Stimulated activated CD4-positive, alpha-beta T cell treated with anti-CD3 and anti-CD28 coated beads, Interleukin-1b, Interleukin-23, amount 100 ng/mL, for 1 hour (primary cell): ENCODE measurements around the gene CFAP54.

Experiments used
- DNase-seq, 2 donors: peaks; one replicate each; pipeline ENCODE4 v3.0.0-alpha.2; 2020; ENCODE audit warnings: low read depth in 2 of 2

CFAP54 gene

GRCh38 chr12:96743606-96744005, 254.2 kb downstream of the CFAP54 start:
- DNase-seq, result no peak

DNA sequence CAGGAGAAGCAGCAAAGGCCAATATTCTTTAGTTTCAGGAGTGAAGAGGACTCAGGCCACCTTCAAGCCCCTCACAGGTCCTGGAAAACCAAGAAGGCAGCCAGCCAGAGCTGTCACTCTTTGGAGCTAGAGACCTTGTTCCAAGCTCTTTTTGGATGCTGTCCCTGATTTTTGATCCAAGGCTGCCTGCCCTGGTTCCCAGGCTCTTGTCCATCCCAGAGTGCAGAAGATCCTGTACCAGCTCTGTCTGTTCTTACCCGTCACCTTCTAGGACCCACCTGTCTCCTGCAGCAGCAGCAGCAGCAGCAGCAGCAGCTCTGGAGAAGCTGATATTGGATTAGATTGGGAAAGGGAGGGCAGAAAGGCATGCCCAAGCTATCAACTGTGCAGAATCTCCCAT, 260.6 kb downstream of the CFAP54 start:
- no peak for DNase-seq

- no peak for DNase-seq
These were observed 262.2 kb downstream of the CFAP54 start for GRCh38 chr12:96751626-96752025.

- no peak for DNase-seq
These were observed 262.8 kb downstream of the CFAP54 start for GRCh38 chr12:96752211-96752610.

DNA sequence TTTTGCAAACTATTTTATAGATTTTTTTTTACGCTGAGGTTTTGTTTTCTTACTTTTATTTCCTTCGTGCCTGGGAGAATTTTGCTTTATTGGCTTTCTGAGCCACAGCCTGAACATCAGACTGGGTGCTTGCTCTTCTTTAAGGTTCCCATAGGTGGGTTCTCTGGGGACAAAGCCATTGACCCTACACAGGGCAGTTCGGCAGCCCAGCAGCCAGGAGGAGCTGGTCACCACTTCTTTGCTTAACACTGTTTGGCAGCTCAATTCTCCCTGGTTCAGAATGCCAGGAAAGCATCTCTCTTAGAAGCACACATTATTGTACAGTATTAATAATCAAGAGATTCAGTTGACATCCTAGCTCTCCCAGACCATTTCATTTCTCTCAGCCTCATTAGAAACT, 276.9 kb downstream of the CFAP54 start:
- DNase-seq, result no peak

DNA sequence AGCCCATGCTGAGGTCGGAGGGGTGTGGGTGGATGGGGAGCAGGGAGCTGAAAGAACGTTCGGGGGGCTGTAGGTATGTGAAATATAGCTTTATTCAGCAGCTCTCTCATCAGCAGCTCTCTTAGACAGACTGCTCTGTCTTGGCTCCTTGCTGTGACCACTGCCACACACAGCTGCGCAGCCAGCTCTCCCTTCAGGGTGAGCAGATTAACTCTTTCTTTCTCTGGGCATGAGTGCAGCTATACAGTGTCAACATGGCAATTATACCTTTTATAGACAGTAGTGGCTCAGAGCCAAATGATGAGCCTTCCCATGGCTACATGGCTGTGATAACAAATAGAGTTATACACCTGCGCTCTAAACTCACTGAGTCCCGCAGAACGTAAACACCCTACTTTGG, 280.0 kb downstream of the CFAP54 start:
- no peak for DNase-seq

DNA sequence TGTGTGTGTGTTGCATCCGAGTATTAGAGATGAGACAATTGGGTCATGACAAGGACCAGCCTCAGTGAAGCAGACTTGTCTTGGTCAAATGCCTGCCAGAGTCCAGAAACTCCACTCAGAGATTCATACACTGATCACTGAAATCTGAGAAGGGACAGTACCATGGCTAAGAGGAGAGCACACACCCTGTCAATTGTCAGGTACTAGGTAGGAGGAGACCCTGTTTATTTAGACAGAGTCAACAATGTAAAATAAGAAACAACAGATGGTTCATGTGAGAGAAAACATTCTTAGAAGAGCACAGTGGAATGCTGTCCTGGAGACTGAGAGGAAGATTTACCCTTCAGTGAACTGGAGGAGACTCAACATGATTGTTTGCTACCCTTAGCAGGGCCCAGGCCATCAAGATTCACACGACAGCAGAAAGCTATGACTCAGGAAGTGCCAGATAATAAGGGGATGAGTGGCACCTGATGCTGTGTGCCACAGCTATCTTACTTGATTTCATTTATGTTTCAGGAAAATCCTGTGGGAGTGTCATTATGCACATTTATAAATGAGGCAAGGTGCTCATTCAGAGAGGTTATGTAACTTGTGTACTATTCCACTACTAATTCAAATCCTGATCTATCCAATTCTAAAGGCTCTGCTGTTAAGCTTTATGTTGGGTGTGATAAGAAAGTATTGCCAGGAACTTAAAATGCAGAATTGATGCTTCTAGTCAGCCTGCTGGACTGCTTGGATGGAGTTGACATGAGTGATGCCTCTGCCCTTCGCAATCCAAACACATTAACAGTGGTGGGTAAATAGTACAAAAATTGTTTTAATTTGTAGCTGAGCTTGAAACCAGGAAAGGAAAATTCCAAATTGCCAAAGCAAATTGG, 281.1 kb downstream of the CFAP54 start:
- no peak for DNase-seq

DNA sequence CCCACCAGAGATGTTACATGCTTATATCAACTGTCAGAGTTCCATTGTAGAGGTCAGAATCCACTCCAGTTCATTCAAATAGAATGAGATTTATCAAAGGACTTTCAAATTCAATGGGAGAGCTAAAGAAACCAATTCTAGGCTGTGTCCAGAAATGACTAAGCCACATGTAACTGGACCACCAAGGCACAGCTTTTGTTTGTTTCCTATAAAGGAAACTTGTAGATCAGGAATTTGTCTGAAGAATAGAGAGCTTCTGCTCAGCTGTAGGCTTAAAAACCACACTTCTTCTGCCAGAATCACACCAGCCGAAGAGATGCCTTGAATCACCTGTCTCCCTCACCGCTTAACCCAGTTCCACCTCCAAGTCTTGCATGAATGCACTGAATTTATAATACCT, 283.7 kb downstream of the CFAP54 start:
- no peak for DNase-seq

DNA sequence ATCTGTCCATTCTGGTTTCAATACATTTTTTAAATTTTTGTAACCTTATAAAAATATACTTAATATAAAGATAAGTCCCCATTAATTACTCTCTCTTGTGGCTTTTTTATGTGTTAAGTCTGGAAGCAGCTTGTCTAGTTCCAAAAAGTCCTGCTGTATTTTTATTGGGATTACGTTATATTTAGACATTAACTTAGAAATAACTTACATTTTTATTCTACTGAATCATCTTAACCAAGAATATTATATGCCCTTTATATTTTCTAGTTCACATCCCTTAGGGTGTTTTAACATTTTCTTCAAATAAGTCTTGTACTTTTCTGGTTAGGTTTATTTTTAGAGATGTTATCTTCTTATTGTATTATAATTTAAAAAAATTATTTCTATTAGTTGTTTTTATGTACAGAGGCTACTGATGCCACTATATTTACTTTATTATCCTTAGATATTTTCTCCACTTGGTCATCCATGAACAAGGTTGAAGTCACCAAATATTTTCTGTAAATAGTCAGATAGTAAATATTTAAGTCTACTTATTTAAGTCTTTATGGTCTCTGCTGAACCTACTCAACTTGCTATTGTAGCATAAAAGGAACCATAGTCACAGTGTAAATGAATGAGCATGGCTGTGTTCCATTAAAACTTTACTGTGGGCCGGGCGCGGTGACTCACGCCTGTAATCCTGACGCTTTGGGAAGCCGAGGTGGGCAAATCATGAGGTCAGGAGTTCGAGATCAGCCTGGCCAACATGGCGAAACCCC, 285.3 kb downstream of the CFAP54 start:
- no peak for DNase-seq

- DNase-seq, result no peak
These were observed 287.5 kb downstream of the CFAP54 start for GRCh38 chr12:96776908-96777307.

- no peak for DNase-seq
These were observed 291.0 kb downstream of the CFAP54 start for GRCh38 chr12:96780330-96780729.

DNA sequence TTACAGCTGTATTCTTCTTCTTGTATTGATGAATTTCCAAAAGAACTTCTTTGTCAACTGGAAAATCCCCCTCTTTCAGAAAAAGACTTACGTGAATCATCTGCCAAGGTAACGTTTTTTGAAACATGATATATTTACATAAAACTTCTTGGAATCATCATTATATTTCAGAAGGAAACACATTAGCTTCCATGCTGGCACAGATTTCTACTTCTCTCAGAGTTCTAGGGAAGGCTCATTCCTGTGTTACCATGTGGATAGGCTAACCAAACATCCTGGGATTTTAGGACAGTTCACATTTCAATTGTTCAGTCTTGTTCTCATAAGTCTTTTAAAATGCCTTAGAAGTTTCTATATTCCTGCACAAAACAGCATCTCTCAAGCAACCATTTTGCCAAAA, 297.4 kb downstream of the CFAP54 start:
- no peak for DNase-seq

DNA sequence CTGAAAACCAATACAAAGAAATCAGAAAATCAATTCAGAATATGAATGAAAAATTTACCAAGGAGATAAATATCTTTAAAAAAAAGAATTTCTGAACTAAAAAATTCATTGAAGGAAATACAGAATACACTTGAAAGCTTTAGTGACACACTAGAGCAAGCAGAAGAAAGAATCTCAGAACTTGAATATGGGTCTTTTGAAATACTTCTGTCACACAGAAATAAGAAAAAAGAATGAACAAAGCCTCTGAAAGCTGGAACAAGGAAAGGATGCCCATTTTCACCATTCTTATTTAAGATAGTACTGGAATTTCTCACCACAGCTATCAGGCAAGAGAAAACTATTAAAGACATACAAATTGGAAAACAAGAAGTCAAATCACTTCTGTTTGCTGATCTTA, 314.6 kb downstream of the CFAP54 start:
- no peak for DNase-seq

DNA sequence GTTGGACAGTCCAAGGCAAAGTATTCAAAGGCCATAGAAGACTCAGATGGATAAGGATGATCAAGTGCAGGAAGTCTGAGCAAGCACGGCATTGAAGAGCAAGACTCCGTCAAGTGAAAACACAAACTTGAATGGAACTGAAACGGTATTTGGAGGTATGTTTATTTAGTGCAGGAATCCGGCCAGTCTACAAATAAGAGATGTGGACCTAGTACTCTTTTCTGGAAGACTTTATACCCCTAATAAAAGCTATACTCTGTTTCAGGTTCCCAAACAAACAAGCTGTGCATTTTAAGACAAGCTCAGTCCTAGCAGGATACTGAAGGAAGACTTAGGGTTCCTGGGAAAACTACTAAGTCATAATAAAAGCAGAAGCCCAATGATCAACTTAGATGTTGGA, 316.9 kb downstream of the CFAP54 start:
- no peak for DNase-seq

GRCh38 chr12:96807741-96808140, 318.4 kb downstream of the CFAP54 start:
- no peak for DNase-seq

DNA sequence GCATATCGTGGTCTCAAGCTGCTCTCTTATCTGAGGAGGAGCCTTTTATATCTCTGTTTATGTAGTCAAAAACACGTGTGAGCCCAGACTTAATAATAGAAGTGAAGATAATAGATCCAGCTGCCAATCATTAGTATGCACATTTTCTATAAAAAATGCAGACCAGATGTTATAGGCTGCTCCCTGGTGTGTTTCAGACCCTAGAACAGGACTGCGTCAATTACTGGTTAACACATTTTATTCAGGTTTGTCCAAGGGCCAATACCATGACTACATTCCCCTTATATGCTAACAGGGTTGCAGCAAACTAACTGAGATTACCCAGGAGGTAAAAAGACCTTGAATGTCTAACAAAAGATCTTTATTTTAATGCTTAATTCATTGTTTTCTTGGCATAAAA, 319.2 kb downstream of the CFAP54 start:
- no peak for DNase-seq

- no peak for DNase-seq
These were observed 320.1 kb downstream of the CFAP54 start for GRCh38 chr12:96809522-96809921.

- no peak for DNase-seq
These were observed 320.7 kb downstream of the CFAP54 start for GRCh38 chr12:96810057-96810456.

GRCh38 chr12:96810477-96810876, 321.1 kb downstream of the CFAP54 start:
- DNase-seq, result no peak

DNA sequence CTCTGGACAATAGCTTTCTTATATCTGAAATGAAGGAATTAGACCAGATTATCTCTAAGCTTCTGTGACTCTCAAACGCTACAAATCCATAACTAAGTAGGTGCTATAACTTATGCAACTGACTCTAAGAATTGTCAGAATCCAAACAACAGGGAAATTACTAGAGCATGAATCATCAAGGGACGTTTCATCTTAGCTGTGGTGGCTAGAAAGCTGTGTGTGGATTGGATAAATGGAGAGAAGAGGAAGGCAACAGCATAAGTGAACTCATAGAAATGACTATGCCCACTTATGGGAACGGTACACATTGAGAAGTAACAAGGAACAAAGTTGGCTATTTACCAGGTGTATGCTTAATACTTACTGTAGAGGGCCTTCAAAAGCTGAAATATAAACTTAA, 321.7 kb downstream of the CFAP54 start:
- no peak for DNase-seq

- DNase-seq, result no peak
These were observed 322.8 kb downstream of the CFAP54 start for GRCh38 chr12:96812153-96812552.

GRCh38 chr12:96814200-96814599, 324.8 kb downstream of the CFAP54 start:
- no peak for DNase-seq

DNA sequence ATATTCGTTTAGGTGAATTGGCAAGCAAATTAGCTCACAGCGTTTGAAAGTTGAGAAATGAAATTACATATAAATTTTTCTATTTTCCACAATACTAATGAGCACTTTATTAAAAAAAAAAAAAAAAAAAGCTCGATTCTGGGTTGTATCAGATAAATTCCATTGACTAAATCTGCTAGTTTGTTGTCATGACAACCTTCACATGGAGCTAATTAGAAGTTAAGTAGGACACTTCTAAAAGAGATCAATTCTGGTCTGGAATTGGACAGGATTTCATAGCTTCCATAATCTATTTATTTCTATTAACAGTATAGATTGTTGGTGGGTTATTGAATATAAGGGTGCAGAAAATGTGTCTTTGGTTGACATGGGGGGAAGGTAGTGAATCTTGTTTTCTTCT, 332.2 kb downstream of the CFAP54 start:
- no peak for DNase-seq
